ENCODE data around the gene HMGB4. TPM values are rescaled to one million over a fixed set of nuclear protein-coding genes. Genes with fewer than 3 reads are reported as not detected.

Gene HMGB4
- total RNA-seq, 1 experiment from 2014 or later, result not detected

DNA sequence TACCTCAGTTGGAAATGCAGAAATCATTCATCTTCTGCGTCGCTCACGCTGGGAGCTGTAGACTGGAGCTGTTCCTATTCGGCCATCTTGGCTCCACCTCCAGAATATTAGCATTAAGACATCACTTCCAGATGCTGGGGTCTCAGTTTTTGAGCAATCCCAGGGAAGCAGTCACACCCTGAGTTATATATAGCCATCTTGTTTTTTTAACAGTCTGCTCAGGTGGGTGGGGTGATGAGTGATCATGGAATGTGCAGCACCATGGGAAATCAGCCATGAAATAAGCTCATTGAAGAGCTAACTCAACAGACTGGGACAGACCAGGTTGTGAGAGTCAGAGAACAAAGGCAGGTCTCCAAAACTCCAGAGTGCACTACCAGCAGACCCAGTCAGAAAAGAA is 27.0 kb upstream of the HMGB4 start:
- Histone ChIP-seq H3K27me3 (no peaks in the 10 kb centered on the region), H3K4me3 (no peak overlapping the region), H3K9me3 (no peaks in the 10 kb centered on the region), H3K36me3 (no peaks in the 10 kb centered on the region)
- no peak for DNase-seq

DNA sequence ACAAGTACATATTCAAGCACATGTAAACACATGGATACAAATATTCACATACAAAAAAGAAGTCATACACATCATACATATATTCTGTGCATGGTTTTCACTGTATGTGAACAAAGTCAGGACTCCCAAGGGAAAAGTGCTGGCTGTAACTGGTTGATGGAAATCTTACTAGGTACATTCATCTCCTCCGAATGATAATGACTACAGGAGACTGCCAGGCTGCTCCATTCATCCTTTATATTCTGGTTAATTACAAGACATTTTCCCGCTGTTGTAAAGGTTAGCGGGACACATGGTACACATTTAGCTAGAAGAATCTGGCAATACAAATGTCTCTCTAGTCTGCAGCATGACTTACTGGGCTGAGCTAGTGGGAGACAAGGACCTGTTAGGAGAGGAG is 26.2 kb upstream of the HMGB4 start:
- DNase-seq, result no peak

DNA sequence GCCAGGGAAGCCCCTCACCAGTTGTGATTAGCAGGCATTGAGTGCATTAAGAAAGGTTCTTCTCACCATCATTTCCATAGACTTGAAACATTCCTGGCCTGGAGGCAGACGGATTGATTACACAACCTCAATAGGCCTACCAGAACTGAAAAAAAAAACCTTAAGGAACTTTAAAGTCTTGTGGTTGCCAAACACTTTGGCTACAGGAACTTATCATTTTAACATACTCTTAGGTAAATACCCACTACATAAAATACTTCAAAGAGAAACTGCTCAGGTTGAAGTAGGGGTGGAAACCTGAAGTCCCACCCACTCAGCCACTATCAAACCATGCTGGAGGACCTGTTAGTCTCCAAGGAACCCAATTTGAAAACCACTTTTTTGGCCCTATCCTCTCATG is 22.4 kb upstream of the HMGB4 start:
- no peaks in the 10 kb centered on the region for H3K36me3 ChIP-seq
- H3K27me3 ChIP-seq, result no peaks in the 10 kb centered on the region
- no peak for DNase-seq
- H3K9me3 ChIP-seq, result no peaks in the 10 kb centered on the region
- no peak overlapping the region for H3K4me3 ChIP-seq

More for the DNA sequence above, 26.2 kb upstream of the HMGB4 start:
- Histone ChIP-seq H3K9me3 (no peaks in the 10 kb centered on the region), H3K4me3 (no peak overlapping the region), H3K36me3 (no peaks in the 10 kb centered on the region), H3K27me3 (no peaks in the 10 kb centered on the region)

DNA sequence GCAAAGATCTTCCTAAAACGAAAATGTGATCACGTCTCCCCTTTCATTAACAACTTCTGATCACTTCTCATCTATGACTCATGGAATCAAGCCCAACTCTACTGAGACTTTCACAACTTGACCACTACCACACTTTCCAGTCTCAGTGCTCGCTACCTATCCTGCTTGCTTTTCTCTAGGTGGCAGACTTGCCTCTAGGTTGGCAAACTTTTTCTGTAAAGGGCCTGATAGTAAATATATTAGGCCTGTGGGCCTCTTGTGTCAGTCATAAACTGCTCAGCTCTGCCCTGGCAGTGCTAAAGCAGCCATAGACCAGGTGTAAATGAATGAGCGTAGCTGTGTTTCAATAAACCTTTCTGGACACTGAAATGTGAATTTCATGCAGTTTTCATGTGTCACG is 21.5 kb upstream of the HMGB4 start:
- Histone ChIP-seq H3K36me3 (no peaks in the 10 kb centered on the region), H3K4me3 (no peak overlapping the region), H3K9me3 (no peaks in the 10 kb centered on the region), H3K27me3 (no peaks in the 10 kb centered on the region)
- no peak for DNase-seq

DNA sequence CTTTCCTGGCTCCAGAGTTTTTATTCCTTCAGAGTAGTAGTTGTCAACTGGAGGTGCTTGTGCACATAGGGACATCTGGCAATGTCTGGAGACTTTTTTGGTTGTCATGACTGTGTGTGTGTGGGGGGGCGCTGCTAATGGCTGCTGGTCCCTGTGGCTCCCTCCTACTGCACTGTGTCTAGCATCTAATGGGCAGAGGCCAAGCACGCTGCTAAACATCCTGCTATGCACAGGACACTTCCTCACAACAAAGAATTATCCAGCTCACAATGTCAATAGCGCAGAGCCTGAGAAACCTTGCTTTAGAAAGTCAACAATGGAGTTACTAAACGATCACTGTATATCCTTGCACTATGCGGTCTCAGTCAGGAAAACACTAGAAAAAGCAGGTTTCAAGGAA is 19.7 kb upstream of the HMGB4 start:
- no peaks in the 10 kb centered on the region for H3K27me3 ChIP-seq
- no peak overlapping the region for H3K4me3 ChIP-seq
- H3K36me3 ChIP-seq, result no peaks in the 10 kb centered on the region
- DNase-seq, result no peak
- no peaks in the 10 kb centered on the region for H3K9me3 ChIP-seq

DNA sequence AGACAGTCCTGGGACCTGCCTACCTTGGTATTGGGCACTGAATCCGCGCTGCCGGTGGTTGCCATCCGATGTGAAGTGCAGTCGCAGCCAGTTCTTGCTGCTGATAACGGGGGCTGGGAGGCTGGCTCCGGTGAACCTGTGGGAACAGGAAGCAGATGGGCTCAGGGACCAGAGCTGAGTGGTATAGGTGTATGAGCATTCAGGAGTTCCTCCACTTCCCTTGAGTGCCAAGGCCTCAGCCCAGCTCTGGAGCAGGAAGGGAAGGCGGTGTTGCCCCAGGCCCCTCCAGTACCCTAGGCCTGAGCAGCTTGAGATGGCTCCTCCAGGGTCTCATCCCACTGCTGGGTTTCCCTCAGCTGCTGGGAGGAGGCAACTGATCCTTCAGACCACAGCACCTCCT is 17.0 kb upstream of the HMGB4 start:
- Histone ChIP-seq H3K4me3 (no peak overlapping the region), H3K9me3 (no peaks in the 10 kb centered on the region), H3K36me3 (no peaks in the 10 kb centered on the region), H3K27me3 (no peaks in the 10 kb centered on the region)
- DNase-seq, result no peak

DNA sequence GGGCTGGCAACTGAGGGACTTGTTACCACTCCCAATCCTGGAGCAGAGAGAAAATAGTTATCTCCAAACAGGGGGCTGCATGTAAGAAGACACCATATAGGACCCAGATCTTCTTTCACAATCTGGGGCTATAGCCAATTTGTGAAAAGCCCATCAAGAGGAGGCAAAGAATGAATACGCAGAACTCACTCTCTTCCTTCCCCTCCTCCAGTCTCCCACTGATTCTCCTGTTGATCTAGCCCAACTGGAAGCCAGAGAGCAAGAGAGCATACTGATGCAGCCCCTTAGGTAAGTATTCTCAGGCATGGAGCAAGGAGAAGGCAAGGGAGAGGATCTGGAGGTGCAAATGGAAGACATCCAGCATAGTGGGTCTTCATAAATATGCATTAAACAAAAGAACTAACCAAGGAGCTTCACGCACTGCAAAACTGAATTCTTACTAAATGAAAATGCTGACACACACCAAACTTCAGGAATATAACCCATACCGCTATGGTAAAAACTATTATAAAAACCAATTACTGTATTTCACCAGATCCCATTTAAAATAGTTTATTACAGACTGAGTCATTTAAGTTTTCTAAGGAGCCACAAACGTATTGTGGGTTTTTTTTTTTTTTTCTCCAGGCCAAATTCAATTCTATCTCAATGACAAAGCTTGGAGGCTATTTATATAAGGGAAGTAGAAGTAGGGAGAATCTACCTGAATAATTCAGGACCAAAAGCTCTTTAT is 15.5 kb upstream of the HMGB4 start:
- no peaks in the 10 kb centered on the region for H3K27me3 ChIP-seq
- H3K9me3 ChIP-seq, result no peaks in the 10 kb centered on the region
- no peak for DNase-seq
- no peak overlapping the region for H3K4me3 ChIP-seq
- H3K36me3 ChIP-seq, result no peaks in the 10 kb centered on the region

DNA sequence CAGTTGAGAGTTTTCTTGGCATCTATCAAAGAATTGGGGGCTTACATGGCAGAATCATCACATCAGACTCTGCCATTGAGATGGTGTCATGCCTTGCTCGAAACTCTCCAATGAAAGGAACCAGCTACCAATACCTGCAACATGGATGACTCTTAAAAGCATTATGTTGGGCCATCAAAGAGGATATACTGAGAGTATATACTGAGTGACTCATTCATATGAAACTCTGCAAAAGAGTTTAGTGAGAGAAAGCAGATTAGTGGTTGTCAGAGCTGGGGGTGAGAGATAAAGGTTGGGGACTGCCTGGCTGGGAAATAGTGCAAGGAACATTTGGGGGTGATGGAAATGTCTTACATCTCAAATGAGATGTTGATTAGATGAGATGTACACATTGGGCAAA is 14.7 kb upstream of the HMGB4 start:
- Histone ChIP-seq H3K9me3 (no peaks in the 10 kb centered on the region), H3K27me3 (no peaks in the 10 kb centered on the region), H3K4me3 (no peak overlapping the region), H3K36me3 (no peaks in the 10 kb centered on the region)
- no peak for DNase-seq

DNA sequence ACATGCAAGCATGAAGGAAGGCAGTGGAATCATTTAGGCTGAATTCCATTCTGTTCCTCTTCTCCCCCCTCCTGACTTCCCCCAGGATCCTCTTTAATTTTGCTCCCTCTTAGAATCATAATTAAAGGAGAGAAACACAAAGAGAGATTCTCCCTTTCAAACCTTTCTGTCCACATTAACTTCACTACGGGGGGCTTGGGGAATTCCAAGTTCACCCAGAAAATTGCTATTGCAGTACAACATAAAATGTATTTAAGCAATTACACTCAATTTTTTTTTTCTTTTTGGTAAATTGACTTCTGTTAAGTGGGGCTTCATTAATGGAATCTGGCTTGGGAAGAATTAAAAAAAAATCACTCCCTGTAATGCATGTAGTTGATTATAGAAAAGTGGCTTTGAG is 13.4 kb upstream of the HMGB4 start:
- no peaks in the 10 kb centered on the region for H3K36me3 ChIP-seq
- DNase-seq, result no peak
- H3K27me3 ChIP-seq, result no peaks in the 10 kb centered on the region
- no peaks in the 10 kb centered on the region for H3K9me3 ChIP-seq
- H3K4me3 ChIP-seq, result no peak overlapping the region

DNA sequence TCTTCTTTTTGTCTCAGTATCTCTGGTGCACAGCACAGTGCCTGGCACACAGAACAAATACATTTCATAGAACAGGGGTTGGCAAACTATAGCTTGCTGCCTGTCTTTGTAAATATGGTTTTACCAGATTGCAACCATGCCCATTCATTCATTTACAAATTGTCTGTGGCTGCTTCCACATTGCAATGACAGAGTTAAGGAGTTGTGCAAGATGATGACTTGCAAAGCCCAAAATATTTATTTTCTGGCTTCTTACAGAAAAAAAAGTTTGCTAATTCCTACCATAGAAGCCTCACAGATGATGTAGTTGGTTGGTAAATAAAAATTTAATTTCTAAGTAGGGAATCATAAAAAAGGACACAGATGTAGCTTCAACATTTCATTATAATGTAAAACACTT is 11.2 kb upstream of the HMGB4 start:
- Histone ChIP-seq H3K27me3 (no peaks in the 10 kb centered on the region), H3K36me3 (no peaks in the 10 kb centered on the region), H3K9me3 (no peaks in the 10 kb centered on the region), H3K4me3 (no peak overlapping the region)
- no peak for DNase-seq

DNA sequence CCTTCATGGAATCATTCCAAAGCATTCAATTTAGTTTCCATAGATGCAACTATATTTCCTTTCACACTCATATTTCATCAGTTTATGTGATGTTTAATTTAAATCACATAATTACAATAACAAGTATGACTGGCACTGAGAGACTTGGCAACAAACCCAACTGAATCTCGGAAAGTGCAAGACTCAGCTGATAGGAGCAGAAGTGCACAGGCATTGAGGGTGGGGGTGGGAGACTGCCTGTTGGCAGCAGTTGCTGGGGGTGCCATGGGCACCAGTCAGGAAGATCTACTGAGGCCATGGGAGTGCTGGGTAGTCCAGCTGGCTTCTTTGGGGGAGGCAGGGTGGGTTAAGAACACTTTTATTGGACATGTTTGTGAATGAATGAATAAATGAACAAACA is 10.4 kb upstream of the HMGB4 start:
- H3K9me3 ChIP-seq, result no peaks in the 10 kb centered on the region
- no peak for DNase-seq
- no peaks in the 10 kb centered on the region for H3K36me3 ChIP-seq
- H3K27me3 ChIP-seq, result no peaks in the 10 kb centered on the region
- H3K4me3 ChIP-seq, result no peak overlapping the region

DNA sequence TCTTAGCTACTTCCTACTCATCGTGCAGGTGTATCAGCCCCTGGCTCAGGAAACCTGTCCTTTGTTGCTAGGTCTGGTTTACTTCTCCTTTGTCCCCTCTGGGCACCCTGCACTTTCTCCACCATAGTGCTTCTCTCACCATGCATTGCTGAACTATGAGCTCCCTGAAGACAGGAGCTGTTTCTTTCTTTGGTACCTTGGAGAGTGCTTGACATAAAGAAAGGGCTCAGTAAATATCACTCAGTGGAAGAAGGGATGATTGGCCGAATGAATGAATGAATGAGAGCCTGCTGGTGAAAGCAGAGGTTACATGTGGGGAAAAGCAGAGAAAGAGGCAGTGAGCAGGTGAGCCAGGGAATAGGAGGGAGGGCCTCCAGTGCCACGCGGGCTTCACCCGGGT is 9.8 kb upstream of the HMGB4 start:
- DNase-seq, result no peak
- H3K36me3 ChIP-seq, result no peaks in the 10 kb centered on the region
- H3K9me3 ChIP-seq, result no peaks in the 10 kb centered on the region
- no peak overlapping the region for H3K4me3 ChIP-seq
- H3K27me3 ChIP-seq, result no peaks in the 10 kb centered on the region

DNA sequence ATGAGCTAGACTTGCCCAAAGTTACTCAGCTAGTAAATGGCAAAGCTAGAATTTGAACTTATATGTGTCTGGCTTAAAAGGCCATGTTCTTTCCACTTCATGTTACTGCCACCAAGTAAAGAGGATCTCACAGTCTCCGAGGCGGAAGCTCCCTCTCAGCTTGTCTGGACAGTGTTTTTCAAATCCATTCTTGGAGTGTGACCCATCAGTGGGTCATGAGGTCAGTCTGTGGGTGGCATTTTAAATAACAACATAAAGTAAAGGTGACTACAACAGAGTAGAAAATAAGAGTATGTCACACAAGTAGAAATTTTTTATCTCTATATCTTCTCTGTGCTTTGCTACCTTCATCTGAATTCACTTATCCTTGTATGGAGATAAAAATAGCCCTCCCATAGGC is 3.2 kb upstream of the HMGB4 start:
- Histone ChIP-seq H3K27me3 (no peaks in the 10 kb centered on the region), H3K36me3 (no peaks in the 10 kb centered on the region), H3K4me3 (no peak overlapping the region), H3K9me3 (no peaks in the 10 kb centered on the region)
- no peak for DNase-seq

DNA sequence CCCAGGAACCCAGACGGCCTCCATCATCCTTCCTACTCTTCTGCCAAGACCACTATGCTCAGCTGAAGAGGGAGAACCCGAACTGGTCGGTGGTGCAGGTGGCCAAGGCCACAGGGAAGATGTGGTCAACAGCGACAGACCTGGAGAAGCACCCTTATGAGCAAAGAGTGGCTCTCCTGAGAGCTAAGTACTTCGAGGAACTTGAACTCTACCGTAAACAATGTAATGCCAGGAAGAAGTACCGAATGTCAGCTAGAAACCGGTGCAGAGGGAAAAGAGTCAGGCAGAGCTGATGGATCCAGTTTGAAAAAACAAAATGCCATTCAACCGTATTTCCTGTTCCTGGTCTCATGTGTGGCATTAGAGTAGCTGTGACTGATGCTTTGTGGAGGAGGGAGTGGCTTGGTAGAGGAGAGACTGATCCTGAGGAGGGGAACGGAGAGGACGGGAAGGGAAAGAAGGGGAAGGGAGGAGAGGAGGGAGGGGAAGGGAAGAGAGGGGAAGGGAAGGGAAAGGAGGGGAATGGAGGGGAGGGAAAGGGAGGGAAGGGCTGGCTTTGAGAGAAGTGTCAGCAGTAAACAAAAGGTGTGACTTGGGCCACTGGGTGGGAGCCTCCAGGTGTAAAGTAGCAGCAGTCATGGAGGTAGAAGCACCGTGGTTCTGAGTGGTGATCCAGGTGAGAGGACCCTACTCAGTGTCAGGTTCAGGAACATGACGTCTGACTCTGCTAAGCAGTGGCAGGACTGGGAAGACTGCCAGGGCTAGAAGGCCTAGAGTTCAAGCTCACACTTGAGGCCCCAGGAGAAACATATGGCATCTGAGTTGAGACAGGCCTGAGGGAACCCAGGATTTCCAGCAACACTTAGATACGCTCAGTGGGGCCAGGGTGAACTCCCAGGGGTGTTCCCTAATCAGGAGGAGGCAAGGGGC is 846 bp downstream of the HMGB4 start:
- Histone ChIP-seq H3K9me3 (no peaks in the 10 kb centered on the region), H3K4me3 (no peak overlapping the region), H3K36me3 (no peaks in the 10 kb centered on the region), H3K27me3 (no peaks in the 10 kb centered on the region)
- no peak for DNase-seq

DNA sequence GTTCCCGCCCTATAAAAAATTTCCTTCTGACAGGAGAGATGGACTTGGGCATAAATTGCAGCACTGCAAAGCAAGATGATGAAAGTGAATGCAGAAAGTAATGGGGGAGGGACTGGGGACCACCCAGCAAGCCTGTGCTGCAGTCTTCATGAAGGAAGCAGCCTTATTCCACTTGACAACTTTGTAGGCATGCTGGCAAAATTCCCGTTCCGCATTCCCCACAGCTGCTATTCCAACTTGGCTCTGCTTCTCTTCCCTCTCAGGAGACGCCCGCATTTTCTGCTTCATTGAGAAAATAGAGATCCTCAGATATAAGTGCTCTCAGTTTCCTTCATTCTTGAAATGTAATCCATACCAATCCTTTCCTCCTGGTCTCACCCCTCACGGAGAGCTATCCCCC is 2.4 kb downstream of the HMGB4 start:
- no peaks in the 10 kb centered on the region for H3K27me3 ChIP-seq
- no peaks in the 10 kb centered on the region for H3K36me3 ChIP-seq
- H3K9me3 ChIP-seq, result no peaks in the 10 kb centered on the region
- H3K4me3 ChIP-seq, result no peak overlapping the region
- no peak for DNase-seq

DNA sequence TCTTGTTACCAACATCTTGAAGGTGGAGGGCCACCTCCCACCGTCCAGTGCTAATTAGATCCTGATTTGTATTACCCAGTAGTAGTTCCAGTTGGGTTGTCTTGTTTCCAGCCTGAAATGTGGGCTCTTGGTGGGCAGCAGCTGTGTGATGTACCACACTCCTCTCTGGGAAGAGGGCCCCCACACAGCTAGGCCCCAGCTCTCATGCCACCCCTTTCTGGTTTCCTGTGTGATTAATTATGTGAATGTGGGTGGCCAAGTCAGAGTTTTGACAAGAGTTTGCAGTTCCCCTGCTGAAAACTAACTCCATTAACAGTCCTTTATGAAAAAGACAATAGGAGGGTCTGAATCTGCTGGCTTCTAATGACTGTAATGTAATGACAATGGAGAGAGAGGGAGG is 3.8 kb downstream of the HMGB4 start:
- no peak for DNase-seq
- Histone ChIP-seq H3K27me3 (no peaks in the 10 kb centered on the region), H3K4me3 (no peak overlapping the region), H3K9me3 (no peaks in the 10 kb centered on the region), H3K36me3 (no peaks in the 10 kb centered on the region)

DNA sequence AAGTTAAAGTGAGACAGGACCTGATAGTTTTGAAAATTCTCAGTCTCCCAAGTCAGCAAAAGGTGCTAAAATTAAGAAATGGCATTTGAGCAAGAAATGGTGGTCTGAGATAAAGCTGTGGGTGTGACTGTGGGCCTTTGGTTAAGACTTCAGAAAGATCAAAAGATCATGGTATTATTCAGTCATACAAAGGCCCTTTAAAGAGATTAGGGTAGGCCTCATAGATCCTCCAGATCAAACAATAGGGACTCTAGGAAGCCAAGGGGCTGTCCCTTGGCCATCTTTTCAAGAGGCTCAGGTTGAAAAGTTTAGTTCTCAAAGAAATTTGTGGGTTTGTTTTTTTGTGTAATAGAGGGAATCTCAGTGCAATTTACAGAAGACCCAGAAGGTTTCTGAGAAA is 8.4 kb downstream of the HMGB4 start:
- DNase-seq, result no peak
- H3K27me3 ChIP-seq, result no peaks in the 10 kb centered on the region
- no peak overlapping the region for H3K4me3 ChIP-seq
- H3K36me3 ChIP-seq, result no peaks in the 10 kb centered on the region
- H3K9me3 ChIP-seq, result no peaks in the 10 kb centered on the region

DNA sequence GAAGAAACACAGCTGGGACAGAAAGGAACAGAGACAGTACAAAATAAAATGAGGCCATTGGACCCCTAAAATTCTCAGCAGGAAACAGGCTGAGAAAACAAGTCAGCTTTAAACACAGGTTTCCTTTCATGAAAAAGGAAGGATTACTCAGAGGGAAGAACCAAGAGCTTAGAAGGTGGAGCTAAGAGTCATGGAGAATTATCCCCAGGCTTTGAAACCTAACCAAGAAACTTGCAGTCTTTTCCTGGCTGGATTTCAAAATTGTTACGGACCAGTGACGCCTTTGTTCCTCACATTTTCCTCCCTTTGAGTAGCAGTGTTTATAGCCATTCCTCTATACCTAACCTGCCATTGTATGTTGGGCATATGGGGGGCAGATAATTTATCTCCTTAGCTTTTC is 8.8 kb downstream of the HMGB4 start:
- Histone ChIP-seq H3K4me3 (no peak overlapping the region), H3K27me3 (no peaks in the 10 kb centered on the region), H3K36me3 (no peaks in the 10 kb centered on the region), H3K9me3 (no peaks in the 10 kb centered on the region)
- DNase-seq, result no peak
